GM18858 (cell line): Measurements from ENCODE around the gene PLCL2.

Experiments
- ATAC-seq: cut with Tn5 transposase; IDR thresholded peaks from one replicate; pipeline ENCODE4 v1.9.1; 2021; ENCODE audit not compliant: unreplicated experiment

The PLCL2 gene

DNA sequence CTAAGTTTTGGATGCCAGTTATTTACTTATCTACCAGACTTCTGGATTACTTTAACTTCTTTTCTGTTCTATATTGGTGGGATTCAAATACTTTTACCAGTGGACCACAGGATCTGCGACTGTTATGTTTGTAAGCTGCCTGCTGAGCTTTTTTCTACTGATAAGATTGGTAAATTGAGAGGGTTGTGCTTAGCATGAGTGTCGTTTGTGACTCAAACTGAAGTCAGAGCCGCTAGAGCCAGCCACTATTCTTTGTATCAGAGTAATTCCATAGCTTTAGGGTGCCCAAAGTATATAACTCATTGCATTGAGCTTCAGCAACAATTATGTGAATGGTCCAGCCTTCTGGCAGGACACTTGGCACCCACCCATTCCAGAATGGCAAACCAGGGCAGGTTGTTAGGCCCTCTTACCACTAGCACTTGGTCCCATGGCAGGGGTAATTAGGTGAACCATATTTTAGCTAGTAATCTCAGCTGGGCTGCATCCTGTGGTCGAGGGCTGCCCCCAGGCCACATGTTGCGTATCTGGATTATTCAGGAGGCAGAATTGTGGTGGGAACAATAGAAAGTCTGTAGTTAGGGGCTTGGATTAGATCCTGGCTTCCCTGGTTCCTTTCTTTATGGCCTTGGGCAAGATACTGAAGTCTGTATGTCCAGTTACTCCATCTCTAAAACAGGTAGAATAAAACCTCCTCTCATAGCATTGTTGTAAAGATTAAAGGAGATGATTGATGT, 6.0 kb downstream of the PLCL2 start:
- no peak for ATAC-seq

DNA sequence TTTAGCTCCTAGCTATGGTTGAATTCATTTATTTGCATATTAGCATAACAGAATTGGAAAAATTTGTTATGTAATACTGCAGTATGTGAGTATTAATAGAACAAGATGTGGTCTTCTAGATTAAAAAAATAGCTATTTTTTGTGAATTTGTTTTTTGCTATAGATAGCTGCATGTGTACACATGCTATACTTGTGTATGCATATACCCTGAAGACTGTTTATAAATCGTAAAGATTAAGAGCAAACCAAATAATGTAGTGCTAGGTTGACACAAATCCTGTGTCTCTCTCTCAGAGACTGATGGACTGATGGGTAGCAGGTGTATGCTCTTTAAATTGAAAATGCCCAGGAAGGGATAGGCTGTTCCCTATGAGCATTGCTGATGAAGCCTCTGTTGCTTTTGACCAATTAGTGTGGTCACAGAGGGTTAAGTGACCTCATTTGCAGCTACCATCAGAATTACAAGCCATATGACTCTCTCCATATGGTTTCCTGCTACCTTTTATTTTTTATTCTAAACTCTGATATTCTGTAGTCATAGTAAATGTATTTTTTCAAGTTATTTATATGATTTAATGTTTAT, 9.0 kb downstream of the PLCL2 start:
- ATAC-seq: no peak

DNA sequence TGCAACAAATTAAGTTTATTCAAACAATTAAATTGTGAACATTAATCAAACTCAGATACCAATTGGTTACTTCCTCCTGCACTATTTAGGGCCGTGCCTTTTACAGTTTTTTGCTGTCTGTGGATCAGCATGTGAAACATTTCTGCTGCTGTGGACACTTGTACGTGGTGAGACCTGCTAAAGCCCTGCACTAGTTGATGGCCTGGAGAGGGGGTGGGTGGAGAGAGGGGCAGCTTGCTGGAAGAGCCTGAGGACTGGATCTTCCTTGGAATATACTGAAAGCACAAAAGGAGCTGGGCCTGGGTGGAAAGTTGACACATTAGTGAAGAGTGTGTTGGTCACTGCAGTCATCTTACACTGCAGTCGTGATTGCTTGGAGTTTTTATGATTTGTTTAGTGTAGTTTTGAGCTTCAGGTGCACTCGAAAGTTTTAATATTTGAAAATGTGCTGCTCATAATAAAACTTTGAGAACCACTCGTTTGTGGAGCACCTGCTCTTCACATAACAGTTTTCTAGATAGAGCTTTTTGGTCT, 11.4 kb downstream of the PLCL2 start:
- ATAC-seq: no peak

DNA sequence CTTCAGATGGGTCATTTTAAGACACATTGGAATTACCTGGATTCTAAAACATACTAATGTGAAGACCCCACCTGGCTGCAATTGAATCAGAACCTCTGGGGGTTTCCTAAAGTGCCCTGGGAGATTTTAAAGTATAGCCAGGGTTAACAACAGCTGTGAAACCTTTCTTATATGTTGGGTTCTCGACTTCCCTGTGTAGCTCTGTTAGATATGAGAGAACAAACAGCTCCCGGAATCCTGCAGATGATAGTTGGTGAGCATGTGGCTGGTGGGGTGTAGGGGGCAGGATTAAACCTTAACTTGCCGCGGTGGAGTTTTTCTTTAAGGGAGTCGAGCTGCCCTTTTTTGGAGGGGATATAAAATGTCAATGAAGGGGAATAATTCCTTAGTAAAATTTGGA, 12.1 kb downstream of the PLCL2 start:
- no peak for ATAC-seq

DNA sequence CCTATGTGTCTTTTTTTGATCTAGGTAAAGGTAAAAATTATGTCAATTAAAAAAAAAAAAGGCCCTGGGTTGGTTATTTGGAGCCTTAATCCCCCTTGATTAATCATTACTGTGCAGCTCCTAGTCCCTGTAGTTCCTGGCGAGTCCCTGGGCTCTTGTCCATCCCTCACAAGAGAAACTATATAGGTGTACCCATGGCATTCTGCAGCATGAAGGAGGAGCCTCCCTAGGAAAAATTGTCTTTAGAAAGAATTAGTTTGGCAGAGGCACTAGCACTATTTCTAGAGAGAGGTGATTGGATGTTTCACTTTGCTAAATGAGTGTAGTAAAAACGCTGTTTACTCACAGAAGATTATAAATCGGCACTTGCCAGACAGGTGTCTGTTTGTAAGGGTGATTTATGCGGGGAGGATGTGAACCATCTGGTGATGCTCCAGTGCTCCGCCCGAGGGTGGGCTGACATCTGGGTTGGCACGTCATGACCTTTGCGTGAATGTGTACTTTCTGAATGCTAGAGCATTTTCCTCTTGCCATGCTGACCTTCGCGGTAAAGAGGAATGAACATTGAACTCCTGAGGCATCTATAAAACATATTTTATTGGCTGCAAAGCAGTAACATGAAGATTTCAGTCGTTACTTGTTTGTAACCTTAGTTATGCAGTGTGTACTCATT, 12.6 kb downstream of the PLCL2 start:
- ATAC-seq: peak; percentile 73

DNA sequence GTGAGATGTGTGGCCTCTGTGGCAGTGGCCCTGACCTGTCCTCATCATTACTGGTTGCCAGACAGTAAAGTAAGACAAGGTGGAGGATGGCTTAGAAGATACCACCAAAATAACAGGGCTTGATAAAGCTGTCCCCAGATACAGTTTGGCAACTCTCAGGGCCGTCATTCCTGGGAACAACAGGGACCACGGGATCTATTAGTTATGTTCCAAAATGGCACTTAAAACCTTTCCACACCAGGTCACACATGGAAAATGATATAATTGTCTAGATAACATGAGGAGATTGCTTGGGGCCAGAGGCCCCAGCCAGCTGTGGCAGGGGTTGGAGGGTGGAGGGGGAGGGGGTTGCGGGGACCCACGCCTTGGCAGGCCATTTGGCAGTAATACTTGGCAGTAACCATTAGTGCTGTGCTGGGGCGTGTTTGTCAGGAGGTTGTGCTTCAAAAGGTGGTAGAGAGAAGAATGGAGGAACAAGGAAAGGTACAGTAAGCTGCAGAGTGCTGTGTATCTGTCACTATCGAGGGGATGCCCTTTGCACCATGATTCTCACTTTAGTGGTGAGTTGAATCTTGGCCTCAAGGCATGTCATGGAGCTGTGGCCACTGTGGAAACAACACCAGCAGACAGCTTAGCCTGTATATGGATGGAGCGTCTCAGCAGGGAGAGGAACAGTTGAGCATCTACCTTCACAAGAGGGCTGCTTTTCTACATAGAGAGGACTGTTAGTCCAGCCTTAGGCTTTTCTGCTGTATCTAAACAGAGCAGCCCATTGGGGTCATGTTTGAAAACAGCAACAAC, 14.0 kb downstream of the PLCL2 start:
- ATAC-seq: no peak

DNA sequence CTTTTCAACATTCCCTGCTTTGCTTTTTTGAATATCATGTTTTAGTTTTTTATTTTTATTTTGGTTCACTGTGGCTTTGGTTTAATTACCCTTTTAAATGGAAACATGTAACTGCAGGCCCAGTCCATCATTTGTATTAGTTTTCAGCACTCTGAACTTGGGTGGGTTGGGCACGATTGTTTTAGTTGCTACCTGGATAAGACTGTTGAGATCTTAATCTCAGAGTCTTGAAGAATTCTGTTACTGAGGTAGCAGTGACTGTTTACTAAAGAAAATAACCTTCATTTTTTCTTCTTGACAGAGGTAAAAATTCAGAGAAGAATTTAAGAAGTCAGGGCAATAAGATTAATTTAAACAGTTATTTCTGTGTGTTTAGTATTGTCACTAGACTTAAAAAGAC, 15.2 kb downstream of the PLCL2 start:
- ATAC-seq: no peak

DNA sequence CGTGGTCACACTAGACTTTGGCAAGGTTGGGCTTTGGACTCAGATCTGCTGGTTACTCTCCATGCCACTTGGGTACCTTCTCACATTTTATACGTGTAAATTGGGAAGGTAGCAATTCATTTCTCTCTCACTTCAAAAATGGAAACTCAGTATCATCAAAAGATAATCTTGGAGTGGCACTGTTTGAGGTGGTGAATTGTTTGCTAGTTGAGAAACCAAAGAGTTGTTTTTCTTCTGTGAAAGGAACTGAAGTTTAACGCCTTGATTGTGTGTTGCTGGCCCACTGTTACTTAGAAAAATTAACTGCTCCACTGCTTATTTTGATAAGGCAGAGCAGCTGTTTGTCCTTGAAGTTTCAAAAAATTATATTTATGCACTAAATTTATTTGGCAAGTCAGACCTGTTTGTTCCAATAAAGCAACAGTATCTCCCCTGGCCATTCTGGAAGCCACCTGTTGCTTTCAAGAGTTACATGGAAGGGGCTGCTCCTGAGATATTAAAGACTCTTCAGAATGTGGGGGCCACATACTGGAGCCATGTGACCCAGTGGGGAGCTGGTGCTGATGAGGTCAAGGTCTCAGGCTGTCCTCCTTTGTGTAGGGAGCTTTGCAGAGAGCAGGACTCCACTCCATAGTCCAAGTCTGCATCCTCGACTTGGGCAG, 16.2 kb downstream of the PLCL2 start:
- ATAC-seq: no peak

DNA sequence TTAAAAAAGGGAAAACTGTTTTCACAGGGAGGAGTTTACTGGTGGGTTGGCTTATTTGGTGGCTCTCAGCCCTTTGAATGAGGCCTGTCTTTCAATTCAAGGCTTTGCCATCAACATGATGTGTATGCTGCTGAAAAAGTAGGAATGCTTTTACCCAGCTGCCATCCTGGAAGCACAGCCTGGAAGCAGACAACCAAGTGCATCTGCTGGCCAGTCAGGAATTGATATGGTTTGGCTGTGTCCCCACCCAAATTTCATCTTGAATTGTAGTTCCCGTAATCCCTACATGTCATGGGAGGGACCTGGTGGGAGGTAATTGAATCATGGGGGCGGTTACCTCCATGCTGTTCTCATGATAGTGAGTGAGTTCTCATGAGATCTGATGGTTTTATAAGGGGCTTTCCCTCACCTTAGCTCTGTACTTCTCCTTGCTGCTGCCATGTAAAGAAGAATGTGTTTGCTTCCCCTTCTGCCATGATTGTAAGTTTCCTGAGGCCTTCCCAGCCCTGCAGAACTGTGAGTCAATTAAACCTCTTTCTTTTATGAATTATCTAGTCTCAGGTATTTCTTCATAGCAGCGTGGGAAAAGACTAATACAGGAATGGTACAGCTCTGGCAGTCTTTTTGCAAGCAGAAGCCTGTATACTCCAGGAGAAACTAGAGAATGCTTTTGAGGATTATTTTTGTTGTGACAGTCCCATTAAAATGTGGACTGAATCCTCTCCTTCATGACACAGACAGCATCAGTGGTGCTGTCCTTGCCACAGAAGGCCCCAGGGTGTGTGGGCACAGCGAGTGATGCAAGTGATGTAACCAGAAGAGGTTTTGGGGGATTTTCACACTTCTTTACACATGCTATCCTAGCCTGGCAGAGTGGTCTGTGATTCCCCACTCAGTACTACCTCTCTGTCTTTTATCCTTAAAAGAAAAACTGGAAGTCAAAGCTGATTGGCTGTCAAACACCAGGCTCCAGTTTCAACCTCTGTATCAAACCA, 20.0 kb downstream of the PLCL2 start:
- no peak for ATAC-seq

DNA sequence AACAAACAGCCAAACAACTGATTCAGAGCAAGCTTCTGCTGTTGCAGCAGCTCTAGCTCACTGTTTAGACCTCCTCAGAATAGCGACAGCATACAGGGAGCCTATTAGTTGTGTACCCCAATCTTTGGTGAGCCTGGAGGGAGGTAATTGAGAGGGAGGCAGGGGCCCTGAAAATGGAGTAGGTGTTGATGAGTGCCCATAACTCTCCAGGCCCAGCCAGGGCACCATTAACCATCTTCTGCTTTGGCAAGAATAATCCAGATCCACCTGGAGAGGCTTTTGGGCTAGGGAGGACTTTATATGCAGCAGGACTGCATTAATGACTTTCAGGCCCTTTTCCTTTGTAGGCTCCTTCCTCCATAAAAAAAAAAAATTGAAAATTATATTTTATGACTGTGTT, 20.9 kb downstream of the PLCL2 start:
- no peak for ATAC-seq

DNA sequence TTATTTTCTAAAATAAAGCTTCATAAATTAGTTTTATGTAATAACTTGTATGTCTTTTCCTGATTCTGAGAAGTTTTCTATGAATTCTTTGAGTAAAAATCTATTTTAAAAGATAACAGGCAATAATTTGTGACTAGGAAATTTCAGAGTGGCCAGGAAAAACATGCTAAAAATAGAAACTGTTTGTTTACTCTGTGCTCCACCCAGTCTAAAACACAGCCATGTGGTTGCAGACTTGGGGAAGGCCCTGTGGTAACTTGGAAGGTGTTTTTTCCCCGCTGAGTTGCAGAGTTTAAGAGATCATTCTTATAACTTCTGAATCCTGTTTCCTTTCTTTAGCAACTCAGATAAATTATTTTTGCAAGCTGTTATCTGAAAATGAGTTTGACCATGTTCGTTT, 21.9 kb downstream of the PLCL2 start:
- ATAC-seq: no peak

DNA sequence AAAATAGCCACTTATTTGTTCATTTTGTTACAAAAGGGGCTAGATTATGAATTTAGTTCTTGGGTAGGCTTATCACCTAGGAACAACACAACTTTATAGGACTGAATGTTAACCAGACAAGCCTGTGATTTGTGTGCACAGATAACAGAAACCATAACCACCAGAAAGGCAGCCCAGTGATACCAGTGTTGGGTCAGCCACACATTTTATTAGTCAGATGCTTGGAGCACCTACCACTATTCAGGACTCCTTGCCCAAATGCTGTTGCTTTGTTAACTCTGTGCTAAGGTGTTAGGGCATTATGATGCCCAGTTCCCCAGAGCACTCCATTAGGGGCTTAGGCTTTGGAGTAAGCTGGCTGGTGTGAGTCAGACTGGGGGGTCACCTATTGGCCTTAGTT, 22.5 kb downstream of the PLCL2 start:
- ATAC-seq: peak; percentile 57

DNA sequence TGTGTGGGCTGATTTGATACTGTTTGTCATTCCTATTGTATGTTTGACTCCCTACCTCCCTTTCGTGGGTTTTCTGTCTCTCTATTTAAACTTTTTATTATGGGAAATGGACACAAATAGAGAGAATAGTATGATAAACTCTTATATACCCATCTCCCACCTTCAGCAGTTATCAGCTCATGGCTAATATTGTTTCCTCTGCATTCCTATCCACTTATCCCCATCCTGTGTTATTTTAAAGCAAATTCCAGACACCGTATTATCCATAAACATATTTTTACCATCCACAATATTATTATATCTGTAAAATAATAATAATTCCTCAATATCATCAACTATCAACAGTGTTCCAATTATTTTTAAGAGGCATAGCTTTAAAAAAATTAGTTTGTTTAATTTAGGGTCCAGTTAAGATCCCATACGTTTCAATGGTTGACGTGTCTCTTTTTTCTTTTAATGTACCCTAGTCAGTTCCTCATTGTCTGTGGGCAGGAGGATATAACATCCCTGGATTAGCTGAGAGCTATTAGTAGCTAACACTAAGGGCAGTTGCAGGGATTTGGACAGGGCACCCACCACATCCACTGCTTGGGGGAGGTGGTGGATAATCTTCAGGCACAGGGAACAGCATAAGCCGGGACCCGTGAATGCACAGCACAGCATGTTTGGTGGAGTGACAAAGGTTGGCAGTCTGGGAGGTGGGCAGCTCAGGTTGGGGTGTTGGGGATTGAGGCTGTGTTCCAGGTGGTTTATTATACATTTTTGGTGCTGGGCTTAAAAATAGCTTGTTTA, 23.5 kb downstream of the PLCL2 start:
- no peak for ATAC-seq

DNA sequence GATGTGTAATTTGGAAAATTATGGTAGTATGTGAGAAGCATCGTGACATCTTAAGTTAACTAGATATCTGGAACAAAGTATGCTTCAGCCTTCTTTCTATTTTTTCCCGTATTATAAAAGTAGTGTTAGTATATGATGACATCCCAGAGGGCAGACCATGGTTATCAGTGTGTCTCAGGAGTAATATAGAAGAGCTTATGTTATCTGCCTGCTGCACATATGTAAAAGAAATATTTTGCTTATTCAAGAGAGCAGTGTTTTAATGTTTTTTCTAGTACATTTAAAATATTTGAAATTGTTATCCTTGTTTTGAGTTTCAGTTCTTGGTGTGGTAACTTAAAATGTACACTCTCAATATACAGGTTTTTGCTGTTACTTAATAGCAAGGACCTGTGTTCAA, 24.1 kb downstream of the PLCL2 start:
- ATAC-seq: no peak

DNA sequence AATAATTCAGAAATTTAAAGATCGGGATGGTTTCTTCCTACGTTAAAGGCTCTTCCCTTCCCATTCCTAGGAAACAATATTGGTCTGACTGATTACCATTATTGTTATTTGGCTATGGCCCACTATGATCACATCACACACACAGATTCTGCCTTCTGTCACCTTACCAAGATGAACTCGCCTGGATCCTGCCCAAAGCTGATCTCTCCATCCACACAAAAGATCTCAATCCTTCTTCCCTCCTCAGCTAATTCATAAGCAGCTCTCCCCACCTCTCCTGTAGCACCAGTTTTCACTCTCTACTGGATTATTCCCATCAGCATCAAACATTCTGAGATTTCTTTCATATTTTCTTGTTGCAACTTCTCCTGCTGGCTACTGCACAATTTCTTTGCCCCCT, 25.0 kb downstream of the PLCL2 start:
- no peak for ATAC-seq

DNA sequence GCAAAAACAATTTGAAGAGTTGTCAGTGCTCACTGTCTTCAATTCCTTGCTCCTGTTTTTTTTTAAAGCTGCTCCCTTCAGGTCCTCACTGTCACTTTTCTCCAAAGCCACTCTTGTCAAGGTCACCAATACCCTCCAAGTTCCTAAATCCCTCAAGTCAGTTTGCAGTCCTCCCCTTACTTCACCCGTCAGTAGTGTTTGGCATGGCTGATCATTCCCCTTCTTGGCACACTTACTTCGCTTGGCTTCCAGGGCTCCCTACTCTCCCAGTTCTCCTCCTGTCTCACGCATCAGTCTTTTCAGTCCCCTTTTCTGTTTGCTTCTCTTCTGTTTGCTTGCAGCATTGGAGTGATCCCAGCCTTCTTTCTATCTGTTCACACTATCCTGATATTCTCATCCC, 25.5 kb downstream of the PLCL2 start:
- no peak for ATAC-seq

DNA sequence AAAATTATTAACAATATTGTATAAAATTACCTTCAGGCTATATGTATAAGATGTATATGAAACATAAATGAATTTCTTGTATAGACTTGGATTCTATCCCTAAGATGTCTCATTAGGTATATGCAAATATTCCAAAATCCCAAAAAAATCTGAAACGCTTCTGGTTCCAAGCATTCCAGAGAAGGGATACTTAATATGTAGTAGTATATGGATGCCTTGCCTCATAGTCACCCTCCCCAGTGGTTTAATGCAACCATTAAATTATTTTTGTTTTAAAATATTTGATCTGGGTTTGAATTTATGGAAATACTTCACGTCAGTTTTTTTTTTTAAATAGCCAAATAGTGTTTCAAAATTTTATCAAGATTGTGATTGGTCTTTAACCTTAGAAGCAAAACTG, 27.2 kb downstream of the PLCL2 start:
- no peak for ATAC-seq

DNA sequence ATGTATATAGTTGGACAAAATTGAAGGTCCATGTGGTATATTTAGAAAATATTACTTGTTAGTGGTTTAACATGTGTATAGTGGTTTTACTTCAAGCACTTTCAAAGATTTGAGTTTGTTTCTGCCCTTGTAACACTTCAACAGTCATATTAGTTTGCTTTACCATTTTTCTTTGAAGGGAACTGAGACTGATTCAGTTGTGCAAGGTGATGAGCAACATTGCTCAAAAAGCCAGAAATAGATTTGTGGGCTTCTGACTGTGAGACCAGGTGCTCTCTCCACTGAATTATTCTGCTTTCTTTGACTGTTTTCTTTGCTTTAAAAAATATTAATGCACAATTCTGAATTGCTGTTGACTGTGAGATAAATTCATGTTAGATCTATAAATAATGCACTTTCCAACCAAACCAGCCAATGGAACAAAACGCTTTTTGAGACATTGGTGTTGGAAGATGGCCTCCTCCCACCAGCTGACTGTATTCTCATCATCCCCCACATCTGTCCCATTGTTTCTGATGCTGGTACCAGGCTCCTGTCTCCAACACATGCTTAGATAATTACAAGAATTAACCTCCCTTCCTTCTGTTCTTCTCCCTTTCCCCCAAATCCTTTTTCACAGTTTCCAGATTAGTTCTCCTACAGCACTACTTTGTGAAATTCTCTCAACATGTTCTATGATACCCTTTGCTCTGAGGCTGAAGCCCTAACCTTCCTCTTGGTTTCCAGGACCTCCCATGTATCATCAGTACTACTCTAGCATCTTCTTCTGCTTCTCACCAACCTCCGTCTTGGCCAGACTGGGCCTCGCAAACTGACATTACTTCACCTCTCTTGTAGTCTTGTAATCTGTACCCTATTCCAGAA, 27.9 kb downstream of the PLCL2 start:
- ATAC-seq: peak; percentile 83
